Endothelial cell (in vitro differentiated cells): Measurements from ENCODE around the gene STIM1. TPM values are rescaled to one million over a fixed set of nuclear protein-coding genes. Genes with fewer than 3 reads are reported as not detected.

Experiments used
- DNase-seq: peaks from one replicate; pipeline ENCODE4 v3.0.0; 2021; ENCODE audit warnings: low spot score
- H3K27ac Mint-ChIP-seq: one replicate; pipeline ENCODE4 v1.8.0; 2021; ENCODE audit warnings: mixed read lengths, inconsistent platforms; ENCODE audit not compliant: unreplicated experiment
- H3K27me3 Mint-ChIP-seq: one replicate; pipeline ENCODE4 v1.8.0; 2021; ENCODE audit warnings: mild to moderate bottlenecking, moderate library complexity, mixed read lengths, inconsistent platforms; ENCODE audit not compliant: unreplicated experiment
- H3K36me3 Mint-ChIP-seq: one replicate; pipeline ENCODE4 v1.8.0; 2021; ENCODE audit warnings: mild to moderate bottlenecking, low read depth, mixed read lengths, inconsistent platforms; ENCODE audit not compliant: unreplicated experiment
- H3K4me1 Mint-ChIP-seq: one replicate; pipeline ENCODE4 v1.8.0; 2021; ENCODE audit warnings: mild to moderate bottlenecking, mixed read lengths, inconsistent platforms; ENCODE audit not compliant: unreplicated experiment
- H3K4me3 Mint-ChIP-seq: one replicate; pipeline ENCODE4 v1.8.0; 2021; ENCODE audit warnings: mild to moderate bottlenecking, mixed read lengths, inconsistent platforms; ENCODE audit not compliant: unreplicated experiment
- H3K9me3 Mint-ChIP-seq: one replicate; pipeline ENCODE4 v1.8.0; 2021; ENCODE audit warnings: mixed read lengths, inconsistent platforms; ENCODE audit not compliant: unreplicated experiment
- CTCF ChIP-seq: fragments of 200-600 bp; sonication (generic); IDR thresholded peaks from one replicate; pipeline ENCODE4 v1.5.0; 2021; ENCODE audit warnings: antibody characterized with exemption; ENCODE audit not compliant: unreplicated experiment
- total RNA-seq: library from RNA; stranded (reverse); fragmentation: NEBNext Ultra II Directional; extraction: Animal tissue kit (Norgen Biotek cat#: 25700); gene quantifications from one replicate; pipeline ENCODE4 v1.2.1, GENCODE V29; 2021; ENCODE audit not compliant: unreplicated experiment

The STIM1 gene
- total RNA-seq, 1 donor from 2014 or later = 35.9 TPM

- H3K27me3 Mint-ChIP-seq = no peaks in the 10 kb centered on the region
- DNase-seq = no peak
- no peaks in the 10 kb centered on the region for H3K9me3 Mint-ChIP-seq
- H3K36me3 Mint-ChIP-seq = no peaks in the 10 kb centered on the region
- H3K4me3 Mint-ChIP-seq = no peak overlapping the region
- no peak for TF ChIP-seq CTCF
- no peak overlapping the region for H3K27ac Mint-ChIP-seq
- no peaks in the 10 kb centered on the region for H3K4me1 Mint-ChIP-seq
Measured at GRCh38 chr11:3969613-3970012, 114.1 kb downstream of the STIM1 start.

GRCh38 chr11:3970108-3970507, 114.6 kb downstream of the STIM1 start:
- H3K27ac Mint-ChIP-seq = no peak overlapping the region
- H3K36me3 Mint-ChIP-seq = no peaks in the 10 kb centered on the region
- no peak overlapping the region for H3K4me3 Mint-ChIP-seq
- no peaks in the 10 kb centered on the region for H3K27me3 Mint-ChIP-seq
- no peaks in the 10 kb centered on the region for H3K9me3 Mint-ChIP-seq
- H3K4me1 Mint-ChIP-seq = no peaks in the 10 kb centered on the region
- DNase-seq = no peak
- no peak for TF ChIP-seq CTCF

GRCh38 chr11:3971756-3972404, 116.4 kb downstream of the STIM1 start:
- no peak for DNase-seq
- no peaks in the 10 kb centered on the region for H3K36me3 Mint-ChIP-seq
- no peaks in the 10 kb centered on the region for H3K9me3 Mint-ChIP-seq
- H3K27me3 Mint-ChIP-seq = no peaks in the 10 kb centered on the region
- H3K4me3 Mint-ChIP-seq = no peak overlapping the region
- no peak for TF ChIP-seq CTCF
- H3K4me1 Mint-ChIP-seq = no peaks in the 10 kb centered on the region
- H3K27ac Mint-ChIP-seq = no peak overlapping the region

GRCh38 chr11:3972431-3972830, 117.0 kb downstream of the STIM1 start:
- Mint-ChIP-seq H3K4me3 (no peak overlapping the region), H3K4me1 (no peaks in the 10 kb centered on the region), H3K27ac (no peak overlapping the region), H3K27me3 (no peaks in the 10 kb centered on the region), H3K36me3 (no peaks in the 10 kb centered on the region), H3K9me3 (no peaks in the 10 kb centered on the region)
- no peak for TF ChIP-seq CTCF
- no peak for DNase-seq

- DNase-seq = no peak
- Mint-ChIP-seq H3K9me3 (no peaks in the 10 kb centered on the region), H3K27ac (no peak overlapping the region), H3K4me3 (no peak overlapping the region), H3K4me1 (peaks cover 10% of the 10 kb centered on the region), H3K27me3 (peaks cover 2% of the 10 kb centered on the region), H3K36me3 (peaks cover 4% of the 10 kb centered on the region)
- TF ChIP-seq CTCF = no peak
Measured at GRCh38 chr11:3977078-3977477, 121.6 kb downstream of the STIM1 start.
